GM12865 (cell line): ENCODE measurements around the gene PTGDS.
A peak's percentile ranks its signal among the peaks of the same experiment; 100 is the strongest.

ENCODE experiments used
- DNase-seq: peaks from one replicate; pipeline ENCODE4 v3.0.0; 2010; ENCODE audit warnings: low read depth
- H3K4me3 ChIP-seq: 2 replicates; pipeline ENCODE4 v1.5.1; 2011; ENCODE audit warnings: mild to moderate bottlenecking, low read depth, low read length, control low read depth
- CTCF ChIP-seq: IDR thresholded peaks from 2 replicates; pipeline ENCODE4 v1.5.1; 2011; ENCODE audit warnings: low read length, control low read depth, low read depth, inconsistent platforms; ENCODE audit not compliant: insufficient read depth; ENCODE audit errors: missing control alignments

The PTGDS gene

GRCh38 chr9:137019891-137020683, 42.8 kb downstream of the PTGDS start:
- DNase-seq: no peak
- TF ChIP-seq CTCF: no peak
- H3K4me3 ChIP-seq: no peak overlapping the region

GRCh38 chr9:137020771-137021567, 43.7 kb downstream of the PTGDS start:
- no peak for TF ChIP-seq CTCF
- no peak overlapping the region for H3K4me3 ChIP-seq
- no peak for DNase-seq

- no peak for DNase-seq
- no peak for TF ChIP-seq CTCF
- no peak overlapping the region for H3K4me3 ChIP-seq
These were observed 44.3 kb downstream of the PTGDS start for GRCh38 chr9:137021568-137021978.

GRCh38 chr9:137021979-137022661, 44.8 kb downstream of the PTGDS start:
- DNase-seq: peak; percentile 81

GRCh38 chr9:137022662-137023008, 45.3 kb downstream of the PTGDS start:
- no peak for TF ChIP-seq CTCF
- DNase-seq: no peak
- H3K4me3 ChIP-seq: no peak overlapping the region

More at GRCh38 chr9:137021979-137022661, 44.8 kb downstream of the PTGDS start:
- TF ChIP-seq CTCF: no peak
- no peak overlapping the region for H3K4me3 ChIP-seq

GRCh38 chr9:137023157-137023556, 45.9 kb downstream of the PTGDS start:
- no peak for TF ChIP-seq CTCF
- DNase-seq: no peak
- no peak overlapping the region for H3K4me3 ChIP-seq
